Body of pancreas (tissue), 4 donors: ENCODE data around the gene LRRFIP1. TPM values are rescaled to one million over a fixed set of nuclear protein-coding genes. Genes with fewer than 3 reads are reported as not detected.

Source experiments
- ATAC-seq: fragments of 150-250 bp; one replicate; pipeline ENCODE4 v1.9.1; 2016
- DNase-seq, 4 donors: peaks; one replicate each; pipeline ENCODE4 v3.0.0-alpha.2; 2019
- H3K27ac ChIP-seq, 4 donors: fragments of 200-600 bp; sonication (generic); 1 replicate in 3 of 4; 2 replicates in 1 of 4; pipeline versions ENCODE4 v1.5.1 to v1.6.1; 2016 to 2019; ENCODE audit warnings: mild to moderate bottlenecking in 1 of 4, mixed read lengths in 1 of 4, moderate library complexity in 1 of 4
- H3K27me3 ChIP-seq, 2 donors: fragments of 200-600 bp; sonication (generic); one replicate each; pipeline ENCODE4 v1.6.0; 2016; ENCODE audit warnings: mild to moderate bottlenecking in 1 of 2
- H3K36me3 ChIP-seq, 2 donors: fragments of 200-600 bp; sonication (generic); replicated peaks in 1 of 2; 2 replicates each; pipeline ENCODE4 v1.5.1; 2016; ENCODE audit warnings: low read depth in 2 of 2; ENCODE audit not compliant: insufficient read depth in 1 of 2
- H3K4me1 ChIP-seq: fragments of 200-600 bp; sonication (generic); one replicate; pipeline ENCODE4 v1.6.0; 2016
- H3K4me3 ChIP-seq, 2 donors: fragments of 200-600 bp; sonication (generic); 1 replicate in 1 of 2; 2 replicates in 1 of 2; pipeline ENCODE4 v1.5.1; 2016 to 2019
- H3K9me3 ChIP-seq, 3 donors: fragments of 200-600 bp; sonication (generic); 1 replicate in 2 of 3; 2 replicates in 1 of 3; pipeline ENCODE4 v1.5.1; 2016
- CTCF ChIP-seq, 7 experiments: fragments of 450-650 bp in 4 of 7; fragments of 200-600 bp in 3 of 7; sonication (generic) in 3 of 7; IDR thresholded peaks; one replicate each; pipeline ENCODE4 v1.5.1; 2016 to 2019; ENCODE audit warnings: antibody characterized with exemption in 7 of 7
- POLR2A ChIP-seq, 3 donors: fragments of 450-650 bp; IDR thresholded peaks; one replicate each; pipeline ENCODE4 v1.6.1; 2016; ENCODE audit warnings: antibody characterized with exemption in 3 of 3, mild to moderate bottlenecking in 2 of 3
- WGBS, 2 donors: methylation state at CpG; one replicate each; pipeline ENCODE4 v1.1.5; 2017; 5-methylcytosine and 5-hydroxymethylcytosine counted together
- intact Hi-C: fragments of 100-400 bp; cut with DNase I; formaldehyde crosslinking; loops from one replicate; pipeline ENCODE4 v1.15.1; 2023
- total RNA-seq, 2 donors: library from RNA; depleted of rRNA; stranded (reverse); fragments of >200 nt; gene quantifications; one replicate each; pipeline ENCODE4 v1.1.0, GENCODE V29; 2016

LRRFIP1 gene
- total RNA-seq, 2 donors from 2014 or later: 49.8 to 57.1 TPM

GRCh38 chr2:237661270-237661669 is 33.9 kb downstream of the LRRFIP1 start:
- no peak for DNase-seq
- H3K27me3 ChIP-seq: no peaks in the 10 kb centered on the region
- H3K4me1 ChIP-seq: peaks cover 34% of the 10 kb centered on the region
- peak overlapping the region in 3 of 4 donors; percentile 48 to 84 (median 48) for H3K27ac ChIP-seq
- H3K9me3 ChIP-seq: no peaks in the 10 kb centered on the region
- intact Hi-C loops: no loop called here
- no peak overlapping the region for H3K4me3 ChIP-seq
- TF ChIP-seq CTCF (IDR thresholded peaks at IDR 0.05) (no peak), POLR2A (IDR thresholded peaks at IDR 0.05) (no peak)
- no peak for ATAC-seq
- no peaks in the 10 kb centered on the region for H3K36me3 ChIP-seq
- 69 to 92% methylated on average over 6 of the region's 6 CpGs for WGBS, 2 donors

- peaks cover 34% of the 10 kb centered on the region for H3K4me1 ChIP-seq
- no peaks in the 10 kb centered on the region for H3K9me3 ChIP-seq
- no peaks in the 10 kb centered on the region for H3K36me3 ChIP-seq
- intact Hi-C loops: no loop called here
- DNase-seq (no peak), ATAC-seq (no peak)
- H3K4me3 ChIP-seq: no peak overlapping the region
- WGBS, 2 donors: 89 to 90% methylated on average over 9 to 11 of the region's 11 CpGs
- no peak for TF ChIP-seq POLR2A (IDR thresholded peaks at IDR 0.05)
- TF ChIP-seq CTCF (IDR thresholded peaks at IDR 0.05): no peak
- H3K27me3 ChIP-seq: no peaks in the 10 kb centered on the region
- peak overlapping the region in 3 of 4 donors; percentile 65 to 84 (median 78) for H3K27ac ChIP-seq
Measured at GRCh38 chr2:237661799-237662328, 34.5 kb downstream of the LRRFIP1 start.

- no peak for TF ChIP-seq POLR2A (IDR thresholded peaks at IDR 0.05)
- peak in 1 of 7 experiments; percentile 10 for TF ChIP-seq CTCF (IDR thresholded peaks at IDR 0.05)
- intact Hi-C loops: no loop called here
- H3K27me3 ChIP-seq: no peaks in the 10 kb centered on the region
- H3K36me3 ChIP-seq: no peaks in the 10 kb centered on the region
- peak; percentile 98 for ATAC-seq
- H3K27ac ChIP-seq: peak overlapping the region in 3 of 4 donors; percentile 65 to 84 (median 78)
- H3K4me3 ChIP-seq: no peak overlapping the region
- no peaks in the 10 kb centered on the region for H3K9me3 ChIP-seq
- 1 to 5% methylated on average over 13 of the region's 13 CpGs for WGBS, 2 donors
- peak; percentile 94 to 98 (median 98) for DNase-seq
- H3K4me1 ChIP-seq: peaks cover 34% of the 10 kb centered on the region
Measured at GRCh38 chr2:237662671-237663093, 35.3 kb downstream of the LRRFIP1 start.

- TF ChIP-seq CTCF (IDR thresholded peaks at IDR 0.05) (no peak), POLR2A (IDR thresholded peaks at IDR 0.05) (no peak)
- 84 to 86% methylated on average over 12 of the region's 12 CpGs for WGBS, 2 donors
- no peak overlapping the region for H3K4me3 ChIP-seq
- peaks cover 34% of the 10 kb centered on the region for H3K4me1 ChIP-seq
- H3K9me3 ChIP-seq: no peaks in the 10 kb centered on the region
- H3K36me3 ChIP-seq: no peaks in the 10 kb centered on the region
- DNase-seq (no peak), ATAC-seq (no peak)
- no peaks in the 10 kb centered on the region for H3K27me3 ChIP-seq
- peak overlapping the region in 3 of 4 donors; percentile 65 to 84 (median 78) for H3K27ac ChIP-seq
- intact Hi-C loops: no loop called here
Measured at GRCh38 chr2:237663517-237664110, 36.2 kb downstream of the LRRFIP1 start.

- TF ChIP-seq POLR2A (IDR thresholded peaks at IDR 0.05) (no peak), CTCF (IDR thresholded peaks at IDR 0.05) (no peak)
- 82 to 85% methylated on average over 15 to 17 of the region's 17 CpGs for WGBS, 2 donors
- Histone ChIP-seq H3K27ac (no peak overlapping the region), H3K27me3 (no peaks in the 10 kb centered on the region), H3K36me3 (no peaks in the 10 kb centered on the region), H3K9me3 (no peaks in the 10 kb centered on the region), H3K4me1 (peaks cover 35% of the 10 kb centered on the region), H3K4me3 (no peak overlapping the region)
- intact Hi-C loops: no loop called here
- ATAC-seq (no peak), DNase-seq (no peak)
Measured at GRCh38 chr2:237664151-237664550, 36.8 kb downstream of the LRRFIP1 start.
